GM06990 (cell line): ENCODE data around the gene NKIRAS1.

ENCODE experiments used
- DNase-seq: peaks from one replicate; pipeline ENCODE4 v3.0.0-alpha.2; 2011; ENCODE audit not compliant: insufficient read length; ENCODE audit errors: extremely low read depth
- H3K27me3 ChIP-seq: replicated peaks from 2 replicates; pipeline ENCODE4 v1.6.0; 2011; ENCODE audit warnings: low read length; ENCODE audit not compliant: control insufficient read depth, insufficient read depth
- H3K36me3 ChIP-seq: 2 replicates; pipeline ENCODE4 v1.5.1; 2011; ENCODE audit warnings: low read length; ENCODE audit not compliant: control insufficient read depth, insufficient read depth
- H3K4me3 ChIP-seq: replicated peaks from 2 replicates; pipeline ENCODE4 v1.5.1; 2011; ENCODE audit warnings: low read depth, mild to moderate bottlenecking, control low read depth, low read length
- TF ChIP-seq, protein P1 (sequence below): IDR thresholded peaks from 2 replicates; pipeline ENCODE4 v1.5.1; 2011; ENCODE audit warnings: low read length, control low read depth, mild to moderate bottlenecking, inconsistent platforms; ENCODE audit not compliant: insufficient read depth, poor library complexity, severe bottlenecking

The NKIRAS1 gene

DNA sequence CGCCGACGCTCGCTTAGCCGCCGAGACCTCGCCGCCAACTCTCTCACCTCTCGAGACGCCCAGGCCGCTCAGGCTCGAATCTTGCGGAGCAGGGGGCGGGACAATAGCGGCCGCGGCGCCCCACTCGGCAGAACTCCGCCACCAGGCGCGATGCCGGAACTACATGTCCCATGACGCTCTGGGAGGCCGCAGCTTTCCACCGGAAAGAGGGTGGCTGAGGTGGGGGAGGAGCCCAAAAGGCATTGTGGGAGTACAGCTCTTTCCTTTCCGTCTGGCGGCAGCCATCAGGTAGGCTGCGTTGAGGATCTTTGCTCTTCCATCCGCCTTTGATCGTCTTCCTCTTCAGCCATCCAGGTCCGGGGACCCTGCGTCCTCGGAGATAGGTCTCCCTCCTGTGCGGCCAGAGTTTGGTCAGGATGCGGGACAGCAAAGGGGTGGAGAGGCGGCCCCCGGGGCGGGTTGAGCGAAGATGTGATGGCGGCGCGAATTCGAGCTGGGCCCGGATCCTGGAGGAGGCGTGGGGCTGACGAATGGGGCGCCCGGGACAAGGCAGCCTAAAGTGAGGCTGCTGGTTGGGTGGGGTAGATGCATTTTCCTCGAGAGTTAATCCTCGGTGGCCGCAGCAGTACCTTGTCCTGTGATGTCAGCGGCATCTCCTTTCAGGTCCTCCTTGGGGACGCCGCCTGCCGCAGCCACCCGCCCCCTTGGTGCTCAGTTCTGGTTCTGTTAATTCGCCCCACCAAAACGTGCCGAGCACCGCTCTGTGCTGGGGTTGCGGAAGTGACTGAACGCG is at the start of gene NKIRAS1, which contains the start of gene RPL15:
Gene NKIRAS1 (minus strand): TSS at position 105 of the 793 bp plus-strand sequence. CDS start 6,086 bp downstream, outside the sequence.
Gene RPL15 (plus strand): TSS at position 247 of the 793 bp plus-strand sequence. CDS start 728 bp downstream, outside the sequence.
- Histone ChIP-seq H3K36me3 (peaks cover 7% of the 10 kb centered on the region), H3K27me3 (no peaks in the 10 kb centered on the region), H3K4me3 (peak within 1 kb of the TSS; percentile 98)
- TF ChIP-seq, protein P1, sequence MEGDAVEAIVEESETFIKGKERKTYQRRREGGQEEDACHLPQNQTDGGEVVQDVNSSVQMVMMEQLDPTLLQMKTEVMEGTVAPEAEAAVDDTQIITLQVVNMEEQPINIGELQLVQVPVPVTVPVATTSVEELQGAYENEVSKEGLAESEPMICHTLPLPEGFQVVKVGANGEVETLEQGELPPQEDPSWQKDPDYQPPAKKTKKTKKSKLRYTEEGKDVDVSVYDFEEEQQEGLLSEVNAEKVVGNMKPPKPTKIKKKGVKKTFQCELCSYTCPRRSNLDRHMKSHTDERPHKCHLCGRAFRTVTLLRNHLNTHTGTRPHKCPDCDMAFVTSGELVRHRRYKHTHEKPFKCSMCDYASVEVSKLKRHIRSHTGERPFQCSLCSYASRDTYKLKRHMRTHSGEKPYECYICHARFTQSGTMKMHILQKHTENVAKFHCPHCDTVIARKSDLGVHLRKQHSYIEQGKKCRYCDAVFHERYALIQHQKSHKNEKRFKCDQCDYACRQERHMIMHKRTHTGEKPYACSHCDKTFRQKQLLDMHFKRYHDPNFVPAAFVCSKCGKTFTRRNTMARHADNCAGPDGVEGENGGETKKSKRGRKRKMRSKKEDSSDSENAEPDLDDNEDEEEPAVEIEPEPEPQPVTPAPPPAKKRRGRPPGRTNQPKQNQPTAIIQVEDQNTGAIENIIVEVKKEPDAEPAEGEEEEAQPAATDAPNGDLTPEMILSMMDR = no peak
- DNase-seq = peak; percentile 97

DNA sequence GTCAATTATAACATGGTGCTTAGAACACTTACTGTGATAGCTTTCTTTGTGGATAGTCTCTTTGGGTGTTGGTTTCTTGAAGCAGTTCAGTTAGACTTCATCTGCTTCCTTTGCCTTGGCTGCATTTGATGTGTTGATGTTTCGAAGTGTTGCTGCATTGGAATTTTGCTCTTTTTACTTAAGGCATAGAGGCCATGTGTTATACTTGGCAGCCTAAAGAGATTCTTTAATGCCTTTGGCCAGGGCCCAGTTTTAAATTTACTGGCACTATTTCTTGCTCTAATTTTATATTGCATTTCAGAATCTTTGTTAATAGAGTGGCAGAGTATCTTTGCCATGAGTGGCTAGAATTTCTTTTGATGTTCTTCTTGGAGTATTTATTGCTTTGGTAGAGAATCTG is 49.5 kb upstream of the NKIRAS1 start:
- no peak overlapping the region for H3K4me3 ChIP-seq
- TF ChIP-seq, protein P1 = no peak
- H3K27me3 ChIP-seq = no peaks in the 10 kb centered on the region
- no peaks in the 10 kb centered on the region; the same call in 1 of the 2 replicates for H3K36me3 ChIP-seq
- no peak for DNase-seq

DNA sequence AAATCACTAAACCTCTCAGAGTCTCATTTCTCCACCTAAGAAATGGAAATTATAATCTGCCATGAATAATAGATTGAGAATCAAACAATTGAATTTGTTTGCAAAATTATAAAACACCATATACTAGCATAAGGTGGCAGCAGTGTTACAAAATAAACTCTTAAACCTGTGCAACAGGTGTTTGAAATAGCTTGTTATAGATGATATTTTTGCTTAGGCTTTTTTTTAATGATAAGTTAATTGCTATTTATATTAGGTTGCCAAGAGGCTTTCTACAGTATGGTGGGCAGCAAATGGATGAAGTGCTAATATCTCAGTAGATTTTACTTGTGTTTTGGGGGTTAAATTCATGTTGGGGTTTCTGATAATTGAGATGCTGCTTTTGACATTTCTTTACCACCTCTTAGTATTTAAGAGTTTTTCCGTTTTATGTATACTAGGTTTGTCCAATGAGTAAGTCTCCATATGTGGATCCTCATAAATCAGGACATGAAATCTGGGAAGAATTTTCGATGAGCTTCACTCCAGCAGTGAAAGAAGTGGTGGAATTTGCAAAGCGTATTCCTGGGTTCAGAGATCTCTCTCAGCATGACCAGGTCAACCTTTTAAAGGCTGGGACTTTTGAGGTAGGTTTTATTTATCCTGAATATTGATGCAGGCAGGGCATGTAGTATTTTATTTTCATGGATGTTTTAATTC is 47.9 kb upstream of the NKIRAS1 start:
- Histone ChIP-seq H3K27me3 (no peaks in the 10 kb centered on the region), H3K4me3 (no peak overlapping the region), H3K36me3 (no peaks in the 10 kb centered on the region; the same call in 1 of the 2 replicates)
- TF ChIP-seq, protein P1 = no peak
- DNase-seq = no peak

DNA sequence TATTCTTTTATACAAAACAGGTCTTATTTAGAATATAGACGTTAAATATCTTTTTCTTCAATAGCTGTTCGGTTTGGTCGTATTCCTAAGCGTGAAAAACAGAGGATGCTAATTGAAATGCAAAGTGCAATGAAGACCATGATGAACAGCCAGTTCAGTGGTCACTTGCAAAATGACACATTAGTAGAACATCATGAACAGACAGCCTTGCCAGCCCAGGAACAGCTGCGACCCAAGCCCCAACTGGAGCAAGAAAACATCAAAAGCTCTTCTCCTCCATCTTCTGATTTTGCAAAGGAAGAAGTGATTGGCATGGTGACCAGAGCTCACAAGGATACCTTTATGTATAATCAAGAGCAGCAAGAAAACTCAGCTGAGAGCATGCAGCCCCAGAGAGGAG is 45.1 kb upstream of the NKIRAS1 start:
- Histone ChIP-seq H3K4me3 (no peak overlapping the region), H3K27me3 (no peaks in the 10 kb centered on the region), H3K36me3 (no peaks in the 10 kb centered on the region)
- TF ChIP-seq, protein P1 = no peak
- DNase-seq = no peak

DNA sequence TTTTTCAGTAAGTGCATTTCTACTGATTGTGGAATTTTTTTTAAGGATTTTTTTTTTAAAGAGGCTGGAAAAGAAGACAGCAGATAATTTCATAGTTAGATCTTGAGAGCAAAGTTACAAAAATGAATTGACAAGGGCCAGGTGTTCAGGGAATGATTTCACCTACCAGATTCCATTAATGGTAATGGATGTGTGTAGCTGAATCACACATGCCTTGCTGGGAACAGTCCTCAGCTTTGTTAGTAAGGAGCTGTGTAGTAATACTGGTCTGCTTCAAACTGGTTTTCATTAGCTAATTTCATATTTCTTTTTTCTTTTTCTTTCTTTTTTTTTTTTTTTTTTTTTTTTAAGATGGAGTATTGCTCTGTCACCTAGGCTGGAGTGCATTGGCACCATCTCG is 44.3 kb upstream of the NKIRAS1 start:
- TF ChIP-seq, protein P1 = no peak
- Histone ChIP-seq H3K4me3 (no peak overlapping the region), H3K36me3 (no peaks in the 10 kb centered on the region), H3K27me3 (no peaks in the 10 kb centered on the region)
- no peak for DNase-seq
